K562 (cell line): Measurements from ENCODE around the gene NOC4L. TPM values are rescaled to one million over a fixed set of nuclear protein-coding genes. Genes with fewer than 3 reads are reported as not detected.

Source experiments
- ATAC-seq: fragments of 200-7000 bp; cut with Tn5 transposase; 3 replicates; pipeline ENCODE4 v1.9.1; 2020; ENCODE audit warnings: moderate library complexity
- BruUV-seq: library from RNA; stranded (reverse); fragments of 400-500 nt; replicated peaks from 2 replicates; lab custom pipeline; 2021; lab: Mats Ljungman, UMichigan
- CTCF ChIA-PET: fragments of 300-600 bp; formaldehyde crosslinking; extraction: SDS; loops from one replicate; lab custom pipeline; 2021; ENCODE audit warnings: low intra/inter-chr PET ratio; lab: Yijun Ruan, JAX
- POLR2A ChIA-PET: fragments of 300-600, 350-650 bp; sonication (Branson Sonifier 250); formaldehyde crosslinking; extraction: SDS; loops from one replicate; lab custom pipeline; 2021; ENCODE audit warnings: antibody characterized with exemption, inconsistent platforms; lab: Yijun Ruan, JAX
- DNase-seq, 4 experiments: peaks; one replicate each; pipeline versions ENCODE4 v3.0.0 to v3.0.0-alpha.2; 2011 to 2018; ENCODE audit warnings: low spot score in 3 of 4, mixed read lengths in 3 of 4; ENCODE audit errors: extremely low read depth in 1 of 4
- FAIRE-seq: peaks from 2 replicates; lab custom pipeline; 2011; peaks lifted over from hg19 to GRCh38; lab: Jason Lieb, UNC
- H2AFZ ChIP-seq: 2 replicates; pipeline ENCODE4 v1.6.0; 2011; ENCODE audit warnings: low read depth, low read length, control low read depth, inconsistent platforms
- H3K27ac ChIP-seq: fragments of 200-600 bp; 3 replicates; pipeline ENCODE4 v1.8.0; 2011; ENCODE audit warnings: low read depth, mild to moderate bottlenecking, control low read depth, inconsistent platforms, low read length, moderate library complexity, mixed read lengths; ENCODE audit errors: extremely low read depth
- H3K27me3 ChIP-seq, 2 experiments: fragments of 300-600 bp in 1 of 2; 2 replicates in 1 of 2; 3 replicates in 1 of 2; pipeline versions ENCODE4 v1.6.0 to v1.8.0; 2011; ENCODE audit warnings: inconsistent platforms in 2 of 2, low read length in 2 of 2, mild to moderate bottlenecking in 1 of 2, mixed read lengths in 1 of 2, moderate library complexity in 1 of 2; ENCODE audit not compliant: control insufficient read depth in 2 of 2, insufficient read depth in 2 of 2
- H3K36me3 ChIP-seq: fragments of 300-600 bp; 3 replicates; pipeline ENCODE4 v1.8.0; 2011; ENCODE audit warnings: mild to moderate bottlenecking, low read length, inconsistent platforms; ENCODE audit not compliant: control insufficient read depth, insufficient read depth
- H3K4me1 ChIP-seq, 2 experiments: fragments of 200-600 bp in 1 of 2; replicated peaks in 1 of 2; 2 replicates in 1 of 2; 3 replicates in 1 of 2; pipeline versions ENCODE4 v1.5.1 to v1.8.0; 2011; ENCODE audit warnings: inconsistent platforms in 2 of 2, low read length in 2 of 2, mild to moderate bottlenecking in 1 of 2, mixed read lengths in 1 of 2, moderate library complexity in 1 of 2; ENCODE audit not compliant: control insufficient read depth in 2 of 2, insufficient read depth in 2 of 2
- H3K4me2 ChIP-seq: 2 replicates; pipeline ENCODE4 v1.6.1; 2011; ENCODE audit warnings: low read length, control low read depth, inconsistent platforms, mixed read lengths; ENCODE audit not compliant: insufficient read depth
- H3K4me3 ChIP-seq: fragments of 200-600 bp; sonication (generic), shearing (Covaris generic); 2 replicates; pipeline ENCODE4 v1.5.1; 2016; ENCODE audit warnings: control low read depth, inconsistent platforms
- H3K79me2 ChIP-seq: fragments of 200-600 bp; 3 replicates; pipeline ENCODE4 v1.8.0; 2011; ENCODE audit warnings: low read length, inconsistent platforms; ENCODE audit not compliant: control insufficient read depth, insufficient read depth
- H3K9ac ChIP-seq, 2 experiments: 2 replicates each; pipeline versions ENCODE4 v1.6.0 to v1.6.1; 2011; ENCODE audit warnings: low read depth in 2 of 2, low read length in 2 of 2, control low read depth in 1 of 2, inconsistent platforms in 1 of 2, mild to moderate bottlenecking in 1 of 2, mixed read lengths in 1 of 2; ENCODE audit not compliant: insufficient read depth in 1 of 2
- H3K9me1 ChIP-seq: one replicate; pipeline ENCODE4 v1.6.0; 2011; ENCODE audit warnings: inconsistent platforms, mild to moderate bottlenecking, low read length, moderate library complexity; ENCODE audit not compliant: control insufficient read depth, insufficient read depth
- H3K9me3 ChIP-seq: replicated peaks from 2 replicates; pipeline ENCODE4 v1.5.1; 2011; ENCODE audit warnings: low read depth, low read length, inconsistent platforms; ENCODE audit not compliant: control insufficient read depth, insufficient read depth
- H4K20me1 ChIP-seq: replicated peaks from 2 replicates; pipeline ENCODE4 v1.6.1; 2011; ENCODE audit warnings: low read length, inconsistent platforms, mixed read lengths; ENCODE audit not compliant: control insufficient read depth, insufficient read depth
- ADNP ChIP-seq: fragments of 200-800 bp; sonication (Bioruptor generic); IDR thresholded peaks from 2 replicates; pipeline ENCODE4 v1.6.1; 2016; ENCODE audit warnings: missing genetic modification characterization, missing compliant biosample characterization
- GTF2A2 ChIP-seq: IDR thresholded peaks from 2 replicates; pipeline ENCODE4 v1.6.1; 2016; ENCODE audit warnings: mild to moderate bottlenecking, missing genetic modification characterization, missing compliant biosample characterization
- POLR2G ChIP-seq: fragments of 200-400 bp; formaldehyde crosslinking; IDR thresholded peaks from 2 replicates; pipeline ENCODE4 v1.6.1; 2017; ENCODE audit warnings: low read depth, mild to moderate bottlenecking, antibody characterized with exemption, low read length, moderate library complexity
- PTRF ChIP-seq: fragments of 450-650 bp; IDR thresholded peaks from 2 replicates; pipeline ENCODE4 v1.6.1; 2016; ENCODE audit warnings: mild to moderate bottlenecking, missing genetic modification characterization, missing compliant biosample characterization
- SNRNP70 ChIP-seq: fragments of 200-400 bp; formaldehyde crosslinking; optimal IDR thresholded peaks from 2 replicates; pipeline ENCODE3; 2017; ENCODE audit warnings: low read depth, low read length
- ZZZ3 ChIP-seq: fragments of 450-650 bp; IDR thresholded peaks from 2 replicates; pipeline ENCODE4 v1.6.1; 2016; ENCODE audit warnings: antibody characterized with exemption, mild to moderate bottlenecking, moderate library complexity
- WGBS: fragments of 100-300 bp; shearing (Covaris generic); methylation state at CpG from one replicate; pipeline ENCODE4 v1.1.6; 2016; ENCODE audit warnings: low coverage, mixed read lengths; ENCODE audit not compliant: insufficient coverage; ENCODE audit errors: missing lambda C conversion rate; 5-methylcytosine and 5-hydroxymethylcytosine counted together
- in situ Hi-C: fragments of 300-500 bp; cut with MboI; formaldehyde crosslinking; loops from 4 replicates; pipeline ENCODE4 v1.15.0; 2018; ENCODE audit warnings: inconsistent platforms, mixed read lengths
- intact Hi-C: fragments of 100-400 bp; cut with micrococcal nuclease; formaldehyde crosslinking; loops from 2 replicates; pipeline ENCODE4 v1.14.2; 2022
- polyA plus RNA-seq, 8 experiments: library from polyadenylated mRNA; depleted of rRNA in 4 of 8; stranded (reverse) in 5 of 8; unstranded in 3 of 8; fragments of >200 nt; fragmentation: Nextera tagmentation in 2 of 8; fragmentation: Illumina TruSeq in 1 of 8; extraction: Ambion mirVana in 2 of 8; extraction: Trizol in 1 of 8; gene quantifications; 2 replicates each; pipeline versions ENCODE4 v1.2.1 to v1.2.3, GENCODE V29; 2011 to 2014; ENCODE audit warnings: inconsistent platforms in 1 of 8, missing spikeins in 1 of 8
- total RNA-seq, 7 experiments: library from RNA; depleted of rRNA in 6 of 7; stranded (reverse); fragments of >200 nt in 6 of 7; fragmentation: Illumina TruSeq in 2 of 7; extraction: Trizol in 2 of 7; gene quantifications; 2 replicates each; pipeline versions ENCODE4 v1.2.1 to v1.2.3, GENCODE V29; 2011 to 2021; ENCODE audit warnings: low replicate concordance in 1 of 7
- TF ChIP-seq, protein P1 (sequence below): conservative IDR thresholded peaks from 2 replicates; pipeline ENCODE4 v1.6.1; 2011; ENCODE audit warnings: low read depth, mild to moderate bottlenecking, low read length; ENCODE audit not compliant: control insufficient read depth

The NOC4L gene
- total and polyA plus RNA-seq, 9 of the 15 experiments (the other 6 are each of a cell fraction or from before 2014, with no cell fraction given), result 1.3 to 77.0 (median 20.0) TPM

DNA sequence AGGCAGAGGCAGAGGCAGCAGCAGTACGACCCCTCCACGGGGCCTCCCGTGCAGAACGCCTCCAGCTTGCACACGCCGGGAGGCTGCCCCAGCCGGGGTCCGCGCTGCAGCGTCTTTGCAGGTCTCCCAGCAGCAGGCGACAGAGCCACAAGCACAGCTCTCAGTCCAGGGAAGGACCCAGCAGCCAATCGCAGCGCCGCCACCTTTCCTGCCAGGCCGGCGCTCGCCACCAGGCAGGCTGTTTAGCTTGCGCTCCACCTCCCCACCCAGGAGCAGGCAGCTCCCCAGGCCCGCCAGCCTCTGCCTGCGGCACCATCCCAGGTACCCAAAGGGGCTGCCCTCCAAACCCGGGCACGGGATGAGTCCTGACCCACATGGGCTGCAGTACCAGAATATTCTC, 25.4 kb upstream of the NOC4L start:
- Histone ChIP-seq H3K4me3 (no peak overlapping the region), H3K79me2 (no peaks in the 10 kb centered on the region), H3K9me3 (no peaks in the 10 kb centered on the region), H3K27me3 (no peaks in the 10 kb centered on the region), H4K20me1 (no peaks in the 10 kb centered on the region), H3K9ac (no peak overlapping the region), H2AFZ (no peak overlapping the region), H3K4me1 (no peaks in the 10 kb centered on the region; a peak in 1 of 5 replicates), H3K9me1 (no peaks in the 10 kb centered on the region), H3K27ac (no peak overlapping the region), H3K36me3 (peaks cover 92% of the 10 kb centered on the region), H3K4me2 (no peak overlapping the region)
- intact Hi-C loops, result no loop called here
- no TSS peak for BruUV-seq
- no peak for DNase-seq
- TF ChIP-seq, protein P1, sequence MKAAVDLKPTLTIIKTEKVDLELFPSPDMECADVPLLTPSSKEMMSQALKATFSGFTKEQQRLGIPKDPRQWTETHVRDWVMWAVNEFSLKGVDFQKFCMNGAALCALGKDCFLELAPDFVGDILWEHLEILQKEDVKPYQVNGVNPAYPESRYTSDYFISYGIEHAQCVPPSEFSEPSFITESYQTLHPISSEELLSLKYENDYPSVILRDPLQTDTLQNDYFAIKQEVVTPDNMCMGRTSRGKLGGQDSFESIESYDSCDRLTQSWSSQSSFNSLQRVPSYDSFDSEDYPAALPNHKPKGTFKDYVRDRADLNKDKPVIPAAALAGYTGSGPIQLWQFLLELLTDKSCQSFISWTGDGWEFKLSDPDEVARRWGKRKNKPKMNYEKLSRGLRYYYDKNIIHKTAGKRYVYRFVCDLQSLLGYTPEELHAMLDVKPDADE, result no peak
- peak; percentile 65 for TF ChIP-seq POLR2G
- ChIA-PET CTCF (no interaction called here), POLR2A (no interaction called here)
- ATAC-seq, result no peak
- in situ Hi-C loops, result no loop called here
- over 99% methylated on average over 13 of the region's 22 CpGs for WGBS
- no peak for FAIRE-seq

DNA sequence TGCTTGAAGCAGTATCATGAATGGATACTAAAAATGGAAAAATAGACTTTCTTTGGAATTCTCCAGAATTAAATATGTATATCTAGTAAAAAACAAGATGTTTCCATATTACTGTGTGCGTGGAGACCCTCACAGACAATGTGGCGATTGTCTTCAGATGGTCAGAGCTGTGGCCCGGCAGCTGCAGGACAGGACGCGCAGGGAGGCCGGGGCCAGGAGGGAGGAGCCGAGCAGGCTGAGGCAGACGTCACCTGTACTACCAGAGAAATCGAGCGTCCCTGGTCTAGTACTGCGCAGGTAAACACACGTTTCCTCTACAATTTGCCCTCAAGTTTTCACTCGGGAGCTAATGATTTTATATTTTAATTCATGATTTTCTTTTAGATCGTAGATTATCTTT, 23.0 kb upstream of the NOC4L start:
- no peak for FAIRE-seq
- WGBS, result 94% methylated on average over 14 of the region's 14 CpGs

More for the DNA sequence above, 23.0 kb upstream of the NOC4L start:
- H3K4me1 ChIP-seq, result no peaks in the 10 kb centered on the region; a peak in 1 of 5 replicates
- H3K27ac ChIP-seq, result no peak overlapping the region
- POLR2A ChIA-PET, result no interaction called here
- no peaks in the 10 kb centered on the region for H3K9me1 ChIP-seq
- no TSS peak for BruUV-seq
- no peak for TF ChIP-seq ADNP (tag)
- TF ChIP-seq ZZZ3, result no peak
- TF ChIP-seq GTF2A2, result no peak
- no peak for TF ChIP-seq SNRNP70
- no peak for TF ChIP-seq PTRF
- peaks cover 92% of the 10 kb centered on the region for H3K36me3 ChIP-seq
- intact Hi-C loops, result no loop called here
- no peaks in the 10 kb centered on the region for H4K20me1 ChIP-seq
- no peaks in the 10 kb centered on the region for H3K79me2 ChIP-seq
- H3K4me2 ChIP-seq, result no peak overlapping the region
- DNase-seq, result no peak
- H3K27me3 ChIP-seq, result no peaks in the 10 kb centered on the region
- CTCF ChIA-PET, result no interaction called here
- no peak overlapping the region for H2AFZ ChIP-seq
- in situ Hi-C loops, result no loop called here
- no peak overlapping the region for H3K9ac ChIP-seq
- no peak overlapping the region for H3K4me3 ChIP-seq
- ATAC-seq, result no peak
- peaks cover 2% of the 10 kb centered on the region; the same call in 1 of the 2 replicates for H3K9me3 ChIP-seq
